CD4-positive, alpha-beta T cell (primary cell): ENCODE results near the gene NTRK2. TPM values are rescaled to one million over a fixed set of nuclear protein-coding genes. Genes with fewer than 3 reads are reported as not detected.

Source experiments
- ATAC-seq: fragments of 200-7000 bp; cut with Tn5 transposase; one replicate; pipeline ENCODE4 v1.10.0; 2022; ENCODE audit warnings: mild to moderate bottlenecking; ENCODE audit not compliant: poor library complexity
- CTCF ChIA-PET: fragments of 350-600 bp; sonication (Branson Sonifier 250); formaldehyde crosslinking; loops from one replicate; lab custom pipeline; 2021; ENCODE audit warnings: antibody characterized with exemption, inconsistent platforms; lab: Charles Lee
- POLR2A ChIA-PET: fragments of 350-600 bp; sonication (Branson Sonifier 250); formaldehyde crosslinking; loops from one replicate; lab custom pipeline; 2021; ENCODE audit warnings: antibody characterized with exemption, inconsistent platforms; lab: Charles Lee
- DNase-seq, 14 experiments: peaks; one replicate each; pipeline ENCODE4 v3.0.0-alpha.2; 2013 to 2020; ENCODE audit warnings: mixed read lengths in 2 of 14
- H3K27ac ChIP-seq, 2 donors: one replicate each; pipeline versions ENCODE4 v1.5.1 to v1.7.0; 2013; ENCODE audit warnings: low read length in 2 of 2, low read depth in 1 of 2, mild to moderate bottlenecking in 1 of 2
- H3K27me3 ChIP-seq, 2 experiments: 1 replicate in 1 of 2; 2 replicates in 1 of 2; pipeline versions ENCODE4 v1.6.1 to v1.7.0; 2013; ENCODE audit warnings: low read length in 2 of 2, control low read depth in 1 of 2, mild to moderate bottlenecking in 1 of 2, moderate library complexity in 1 of 2; ENCODE audit not compliant: insufficient read depth in 2 of 2, control insufficient read depth in 1 of 2
- H3K36me3 ChIP-seq: one replicate; pipeline ENCODE4 v1.6.1; 2013; ENCODE audit warnings: low read length, control low read depth; ENCODE audit not compliant: insufficient read depth
- H3K4me1 ChIP-seq: one replicate; pipeline ENCODE4 v1.6.1; 2013; ENCODE audit warnings: low read length, control low read depth; ENCODE audit not compliant: insufficient read depth
- H3K4me3 ChIP-seq: one replicate; pipeline ENCODE4 v1.5.1; 2013; ENCODE audit warnings: mild to moderate bottlenecking, low read length, moderate library complexity
- H3K9me3 ChIP-seq, 2 experiments: 1 replicate in 1 of 2; 2 replicates in 1 of 2; pipeline versions ENCODE4 v1.6.1 to v1.7.0; 2013; ENCODE audit warnings: low read length in 2 of 2, mild to moderate bottlenecking in 2 of 2, control low read depth in 1 of 2, moderate library complexity in 1 of 2; ENCODE audit not compliant: control insufficient read depth in 1 of 2, insufficient read depth in 1 of 2
- H3K27ac Mint-ChIP-seq: one replicate; pipeline ENCODE4 v1.8.0; 2020; ENCODE audit warnings: mixed read lengths
- H3K27me3 Mint-ChIP-seq: one replicate; pipeline ENCODE4 v1.8.0; 2021; ENCODE audit warnings: mixed read lengths
- H3K36me3 Mint-ChIP-seq: one replicate; pipeline ENCODE4 v1.8.0; 2021; ENCODE audit warnings: low read depth, mixed read lengths
- H3K4me1 Mint-ChIP-seq: one replicate; pipeline ENCODE4 v1.8.0; 2021; ENCODE audit warnings: low read depth, mixed read lengths
- H3K4me3 Mint-ChIP-seq: one replicate; pipeline ENCODE4 v1.8.0; 2020; ENCODE audit warnings: mild to moderate bottlenecking, mixed read lengths
- H3K9me3 Mint-ChIP-seq: one replicate; pipeline ENCODE4 v1.8.0; 2020; ENCODE audit warnings: mixed read lengths
- CTCF ChIP-seq: fragments of 200-600 bp; IDR thresholded peaks from one replicate; pipeline ENCODE4 v1.8.0; 2022; ENCODE audit warnings: antibody characterized with exemption, mild to moderate bottlenecking
- intact Hi-C, 2 experiments: fragments of 100-400 bp; cut with DNase I in 1 of 2; cut with micrococcal nuclease in 1 of 2; formaldehyde crosslinking; loops; one replicate each; pipeline versions ENCODE4 v1.15.1 to v1.9.0; 2023 to 2025; cut with DNase I, micrococcal nuclease
- total RNA-seq, 174 experiments: library from RNA in 2 of 174; stranded (reverse) in 2 of 174; gene quantifications; one replicate each; pipeline ENCODE4 v1.2.3 and lab custom pipeline; 2021 to 2026

NTRK2 gene
- total RNA-seq, 2 experiments from 2014 or later, result 0.06 to 0.14 TPM

- H3K36me3 Mint-ChIP-seq, result no peaks in the 10 kb centered on the region
- ATAC-seq (no peak), DNase-seq (no peak)
- Histone ChIP-seq H3K36me3 (no peaks in the 10 kb centered on the region), H3K4me1 (no peaks in the 10 kb centered on the region), H3K9me3 (no peaks in the 10 kb centered on the region), H3K27ac (no peak overlapping the region), H3K4me3 (no peak overlapping the region), H3K27me3 (no peaks in the 10 kb centered on the region)
- TF ChIP-seq CTCF, result no peak
- H3K4me3 Mint-ChIP-seq, result no peak overlapping the region
- ChIA-PET CTCF (no interaction called here), POLR2A (no interaction called here)
- no peaks in the 10 kb centered on the region for H3K4me1 Mint-ChIP-seq
- no peaks in the 10 kb centered on the region for H3K27me3 Mint-ChIP-seq
- H3K27ac Mint-ChIP-seq, result no peak overlapping the region
- H3K9me3 Mint-ChIP-seq, result no peaks in the 10 kb centered on the region
- intact Hi-C loops, result no loop called here
Measured at GRCh38 chr9:84849049-84849448, 179.5 kb downstream of the NTRK2 start.

GRCh38 chr9:84850830-84851392 is 181.4 kb downstream of the NTRK2 start:
- CTCF ChIA-PET, result no interaction called here

GRCh38 chr9:84851935-84852585 is 182.5 kb downstream of the NTRK2 start:
- Histone ChIP-seq H3K27ac (no peak overlapping the region), H3K9me3 (no peaks in the 10 kb centered on the region), H3K27me3 (no peaks in the 10 kb centered on the region), H3K4me3 (no peak overlapping the region), H3K4me1 (no peaks in the 10 kb centered on the region), H3K36me3 (no peaks in the 10 kb centered on the region)
- H3K27ac Mint-ChIP-seq, result no peak overlapping the region
- no peaks in the 10 kb centered on the region for H3K27me3 Mint-ChIP-seq
- H3K36me3 Mint-ChIP-seq, result no peaks in the 10 kb centered on the region
- TF ChIP-seq CTCF, result no peak
- intact Hi-C loops, result no loop called here
- no peak overlapping the region for H3K4me3 Mint-ChIP-seq
- DNase-seq (no peak), ATAC-seq (no peak)
- ChIA-PET POLR2A (no interaction called here), CTCF (no interaction called here)
- no peaks in the 10 kb centered on the region for H3K4me1 Mint-ChIP-seq
- no peaks in the 10 kb centered on the region for H3K9me3 Mint-ChIP-seq

More at GRCh38 chr9:84850830-84851392, 181.4 kb downstream of the NTRK2 start:
- no peak for ATAC-seq
- H3K27me3 Mint-ChIP-seq, result no peaks in the 10 kb centered on the region
- intact Hi-C loops, result no loop called here
- H3K4me3 ChIP-seq, result no peak overlapping the region
- POLR2A ChIA-PET, result no interaction called here
- no peak for DNase-seq
- H3K36me3 ChIP-seq, result no peaks in the 10 kb centered on the region
- H3K27ac Mint-ChIP-seq, result no peak overlapping the region
- no peak overlapping the region for H3K4me3 Mint-ChIP-seq
- no peaks in the 10 kb centered on the region for H3K9me3 ChIP-seq
- TF ChIP-seq CTCF, result no peak
- no peaks in the 10 kb centered on the region for H3K27me3 ChIP-seq
- H3K36me3 Mint-ChIP-seq, result no peaks in the 10 kb centered on the region
- no peaks in the 10 kb centered on the region for H3K9me3 Mint-ChIP-seq
- no peaks in the 10 kb centered on the region for H3K4me1 Mint-ChIP-seq
- no peaks in the 10 kb centered on the region for H3K4me1 ChIP-seq
- H3K27ac ChIP-seq, result no peak overlapping the region
